ENCODE results near the gene AKTIP. TPM values are rescaled to one million over a fixed set of nuclear protein-coding genes. Genes with fewer than 3 reads are reported as not detected.

AKTIP gene
- total RNA-seq, 2 experiments from 2014 or later, result 26.1 to 27.3 TPM

GRCh38 chr16:53457670-53458069, 45.3 kb downstream of the AKTIP start:
- H3K27me3 Mint-ChIP-seq (ENCODE audit: low read depth), result no peaks in the 10 kb centered on the region
- intact Hi-C loops (cut with micrococcal nuclease), result loop anchor here (1.0 to 2.0 kb wide), 6 partner anchors 11 to 327 kb away; partner anchors contain the start of gene AKTIP
- peaks cover 59% of the 10 kb centered on the region for H3K36me3 Mint-ChIP-seq (ENCODE audit: low read depth)
- peaks cover 86% of the 10 kb centered on the region for H3K4me1 Mint-ChIP-seq (ENCODE audit: low read depth)
- DNase-seq, result peak; percentile 87
- H3K27ac Mint-ChIP-seq, result peak overlapping the region; percentile 94
- no peaks in the 10 kb centered on the region for H3K9me3 Mint-ChIP-seq
- CTCF ChIA-PET, result interaction anchor here (0.7 to 3.0 kb wide), 6 partner anchors 13 to 79 kb away, joined by 3 to 24 read pairs (median 3); no protein-coding TSS in a partner anchor
- peak overlapping the region; percentile 57 for H3K4me3 Mint-ChIP-seq

DNA sequence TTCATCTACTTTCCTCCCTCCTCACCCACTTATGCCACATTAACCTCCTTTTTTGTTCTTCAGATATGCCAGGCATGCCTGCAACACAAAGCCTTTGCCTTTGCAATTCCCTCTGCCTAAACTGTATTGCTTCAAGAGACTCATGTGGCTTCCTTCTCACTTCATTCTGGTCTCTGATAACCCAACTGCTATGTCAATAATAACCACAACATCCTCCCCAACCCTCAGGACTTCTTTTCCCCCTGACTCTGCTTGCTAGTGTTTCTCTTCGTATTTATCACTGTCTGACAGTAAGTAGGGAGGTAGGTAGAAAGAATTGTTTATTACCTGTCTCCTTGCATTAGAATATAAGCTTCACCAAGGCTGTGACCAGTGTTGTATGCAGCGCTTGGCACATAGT, 46.4 kb downstream of the AKTIP start:
- Mint-ChIP-seq H3K4me1 (ENCODE audit: low read depth) (peaks cover 86% of the 10 kb centered on the region), H3K36me3 (ENCODE audit: low read depth) (peaks cover 59% of the 10 kb centered on the region), H3K9me3 (no peaks in the 10 kb centered on the region), H3K27ac (peak overlapping the region; percentile 94), H3K27me3 (ENCODE audit: low read depth) (no peaks in the 10 kb centered on the region), H3K4me3 (peak overlapping the region; percentile 57)
- CTCF ChIA-PET, result interaction anchor here (1.3 to 3.0 kb wide), 4 partner anchors 12 to 54 kb away, joined by 3 to 24 read pairs (median 4); no protein-coding TSS in a partner anchor
- intact Hi-C loops (cut with micrococcal nuclease), result loop anchor here (1.0 to 2.0 kb wide), 7 partner anchors 10 to 326 kb away; partner anchors contain the start of gene AKTIP
- peak; percentile 42 for DNase-seq

DNA sequence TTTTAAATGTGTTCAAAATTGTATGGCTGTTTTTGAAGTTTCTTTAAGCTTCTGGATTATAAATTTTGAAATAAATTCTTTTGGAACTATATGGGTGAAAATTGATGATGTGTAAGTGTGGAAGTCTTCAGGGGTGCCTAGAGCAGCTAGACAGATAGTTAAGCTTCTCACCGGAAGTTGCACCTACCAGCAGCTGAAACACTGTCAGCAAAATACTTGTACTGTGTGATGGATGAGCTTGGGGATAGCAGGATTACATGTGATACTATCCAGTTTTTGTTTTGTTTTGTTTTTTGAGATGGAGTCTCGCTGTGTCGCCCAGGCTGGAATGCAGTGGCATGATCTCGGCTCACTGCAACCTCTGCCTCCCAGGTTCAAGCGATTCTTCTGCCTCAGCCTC, 49.1 kb downstream of the AKTIP start:
- intact Hi-C loops (cut with micrococcal nuclease), result no loop called here
- Mint-ChIP-seq H3K4me3 (no peak overlapping the region), H3K36me3 (ENCODE audit: low read depth) (peaks cover 39% of the 10 kb centered on the region), H3K4me1 (ENCODE audit: low read depth) (peaks cover 78% of the 10 kb centered on the region), H3K9me3 (no peaks in the 10 kb centered on the region), H3K27me3 (ENCODE audit: low read depth) (no peaks in the 10 kb centered on the region), H3K27ac (peak overlapping the region; percentile 83)
- peak; percentile 41 for DNase-seq
- CTCF ChIA-PET, result interaction anchor here (0.5 kb wide), 1 partner anchor 10 kb away, joined by 7 read pairs; no protein-coding TSS in a partner anchor

DNA sequence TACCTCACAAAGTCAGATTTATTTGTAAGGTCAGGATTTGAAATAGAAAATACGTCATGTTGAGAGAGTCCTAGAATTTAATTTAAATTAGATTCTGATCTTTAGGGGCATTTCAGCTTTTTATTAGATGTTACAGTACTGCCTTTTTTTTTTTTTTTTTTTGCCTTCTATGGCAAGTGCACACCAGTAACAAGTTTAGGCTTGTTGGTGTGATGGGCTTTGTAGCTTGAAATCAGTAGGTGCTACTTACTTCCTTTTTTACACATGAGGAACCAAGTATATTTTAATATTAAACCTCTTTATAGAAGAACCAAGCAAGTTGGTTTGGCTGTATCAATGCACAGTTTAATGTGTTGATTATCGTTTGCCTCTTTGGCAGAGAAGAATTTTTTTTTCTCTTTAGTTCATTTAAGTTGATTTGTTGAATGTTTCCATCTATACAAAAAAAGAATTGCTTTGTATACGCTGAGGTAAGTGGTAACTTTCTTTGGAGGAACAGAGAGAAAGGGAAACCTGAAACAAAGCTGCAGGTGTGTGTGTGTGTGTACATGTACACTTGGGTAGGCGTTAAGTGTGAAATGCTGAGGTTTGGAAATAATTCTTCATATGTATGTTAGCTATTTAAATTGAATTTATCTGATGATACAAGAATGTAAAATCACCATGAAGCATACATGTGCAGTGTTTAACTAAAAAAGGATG, 53.0 kb downstream of the AKTIP start:
- H3K27ac Mint-ChIP-seq, result peak overlapping the region; percentile 77
- DNase-seq, result no peak
- H3K36me3 Mint-ChIP-seq (ENCODE audit: low read depth), result peaks cover 21% of the 10 kb centered on the region
- peak overlapping the region; percentile 22 for H3K4me3 Mint-ChIP-seq
- CTCF ChIA-PET, result no interaction called here
- intact Hi-C loops (cut with micrococcal nuclease), result no loop called here
- no peaks in the 10 kb centered on the region for H3K9me3 Mint-ChIP-seq
- peaks cover 53% of the 10 kb centered on the region for H3K4me1 Mint-ChIP-seq (ENCODE audit: low read depth)
- no peaks in the 10 kb centered on the region for H3K27me3 Mint-ChIP-seq (ENCODE audit: low read depth)

DNA sequence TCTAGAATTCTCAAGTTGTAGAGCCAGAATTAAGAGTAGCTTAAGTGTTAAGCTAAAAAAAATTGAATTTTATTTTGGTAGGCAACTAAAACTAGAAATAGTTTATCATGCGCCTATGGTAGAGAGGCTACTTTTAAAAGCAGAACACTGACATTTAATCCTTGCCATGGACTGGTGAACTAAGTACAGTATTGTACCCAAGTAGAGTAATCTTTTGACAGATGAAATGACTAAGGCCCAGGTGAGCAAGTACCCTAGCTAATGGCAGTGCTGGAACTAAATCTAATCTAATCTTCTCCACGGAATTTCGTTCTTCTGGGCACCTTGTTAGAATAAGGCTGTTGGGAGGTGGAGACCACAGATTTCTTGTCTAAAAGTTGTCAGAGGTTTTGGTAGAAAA, 56.9 kb downstream of the AKTIP start:
- Mint-ChIP-seq H3K27me3 (ENCODE audit: low read depth) (no peaks in the 10 kb centered on the region), H3K9me3 (no peaks in the 10 kb centered on the region), H3K4me1 (ENCODE audit: low read depth) (peaks cover 29% of the 10 kb centered on the region), H3K27ac (peak overlapping the region; percentile 33), H3K36me3 (ENCODE audit: low read depth) (peaks cover 29% of the 10 kb centered on the region), H3K4me3 (no peak overlapping the region)
- CTCF ChIA-PET, result interaction anchor here (0.6 to 3.7 kb wide), 7 partner anchors 10 to 856 kb away, joined by 3 to 24 read pairs (median 4); no protein-coding TSS in a partner anchor
- intact Hi-C loops (cut with micrococcal nuclease), result loop anchor here (1.0 kb wide), 1 partner anchor 11 kb away; no protein-coding TSS in a partner anchor
- no peak for DNase-seq

DNA sequence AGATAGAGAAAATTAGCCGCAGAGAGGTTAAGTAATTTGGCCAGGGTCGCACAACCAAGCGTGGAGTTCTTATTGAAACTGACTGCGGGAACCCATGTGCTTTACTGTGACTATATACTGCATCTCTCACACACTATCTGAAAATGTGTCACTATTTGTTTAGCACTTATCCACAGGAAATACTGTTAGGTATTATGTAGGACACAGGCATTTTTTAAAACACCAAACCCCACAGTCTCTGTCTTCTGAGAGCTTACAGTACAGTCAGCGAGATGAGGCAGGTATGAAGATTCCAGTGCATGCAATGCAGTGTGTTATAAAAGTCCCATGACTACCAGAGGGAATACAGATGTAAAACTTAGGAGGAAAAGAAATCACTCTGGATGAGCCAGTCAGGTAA, 57.5 kb downstream of the AKTIP start:
- H3K4me3 Mint-ChIP-seq, result no peak overlapping the region
- H3K27me3 Mint-ChIP-seq (ENCODE audit: low read depth), result no peaks in the 10 kb centered on the region
- CTCF ChIA-PET, result interaction anchor here (0.6 to 3.7 kb wide), 3 partner anchors 10 to 855 kb away, joined by 3 to 24 read pairs (median 4); no protein-coding TSS in a partner anchor
- H3K9me3 Mint-ChIP-seq, result no peaks in the 10 kb centered on the region
- intact Hi-C loops (cut with micrococcal nuclease), result no loop called here
- no peak for DNase-seq
- peak overlapping the region; percentile 19 for H3K27ac Mint-ChIP-seq
- peaks cover 27% of the 10 kb centered on the region for H3K4me1 Mint-ChIP-seq (ENCODE audit: low read depth)
- H3K36me3 Mint-ChIP-seq (ENCODE audit: low read depth), result peaks cover 33% of the 10 kb centered on the region

Other genes starting within 250 kb of the AKTIP start
- 100 to 1,000 TPM in 1 of 2 experiments, 10 to 100 TPM in 1; 99.2 to 100 TPM for gene RBL2, start 68.7 kb downstream of the AKTIP start, total RNA-seq
- 1 to 10 TPM; 4.3 to 5.2 TPM for gene RPGRIP1L, start 200.7 kb upstream of the AKTIP start, total RNA-seq
- 10 to 100 TPM; 60.2 to 63.9 TPM for gene FTO, start 200.9 kb upstream of the AKTIP start, total RNA-seq

Measured in activated naive CD4-positive, alpha-beta T cell treated with anti-CD3 and anti-CD28 coated beads for 36 hours (primary cell).